ENCODE data around the gene PRLHR.
"Not testable (repeated sequence)": the region's sequence is repeated elsewhere in the genome, so short reads cannot be mapped to it uniquely, and the experiment has no call there.

Gene PRLHR
- total RNA-seq = 0 reads per million in 2 donors

GRCh38 chr10:118595598-118596425 is at the start of gene PRLHR:
Gene PRLHR (minus strand): TSS chr10:118595648. CDS start chr10:118595244, 404 bp downstream.
- no peak for DNase-seq

GRCh38 chr10:118642228-118642627 is 46.8 kb upstream of the PRLHR start:
- DNase-seq = no peak

GRCh38 chr10:118638680-118639079 is 43.2 kb upstream of the PRLHR start:
- DNase-seq = no peak

GRCh38 chr10:118635674-118636402 is 40.4 kb upstream of the PRLHR start:
- no peak for DNase-seq

- DNase-seq = no peak
Measured at GRCh38 chr10:118633786-118634185, 38.3 kb upstream of the PRLHR start.

GRCh38 chr10:118629211-118629610 is 33.8 kb upstream of the PRLHR start:
- no peak for DNase-seq

- no peak for DNase-seq
Measured at GRCh38 chr10:118628397-118628796, 32.9 kb upstream of the PRLHR start.

- DNase-seq = no peak
Measured at GRCh38 chr10:118626953-118627352, 31.5 kb upstream of the PRLHR start.

GRCh38 chr10:118625504-118625903 is 30.1 kb upstream of the PRLHR start:
- no peak for DNase-seq

- DNase-seq = no peak
Measured at GRCh38 chr10:118624747-118625146, 29.3 kb upstream of the PRLHR start.

GRCh38 chr10:118621304-118621942 is 26.0 kb upstream of the PRLHR start:
- DNase-seq = no peak

- not testable (repeated sequence) for DNase-seq
Measured at GRCh38 chr10:118613863-118614262, 18.4 kb upstream of the PRLHR start.

GRCh38 chr10:118610577-118610976 is 15.1 kb upstream of the PRLHR start:
- DNase-seq = no peak

- DNase-seq = no peak
Measured at GRCh38 chr10:118607768-118608354, 12.4 kb upstream of the PRLHR start.

GRCh38 chr10:118605694-118606093 is 10.2 kb upstream of the PRLHR start:
- DNase-seq = no peak

- DNase-seq = no peak
Measured at GRCh38 chr10:118596426-118597124, 1.1 kb upstream of the PRLHR start.

GRCh38 chr10:118595064-118595420 is 406 bp downstream of the PRLHR start:
- DNase-seq = no peak

GRCh38 chr10:118594392-118595063 is 920 bp downstream of the PRLHR start:
- DNase-seq = no peak

- no peak for DNase-seq
Measured at GRCh38 chr10:118592675-118593330, 2.6 kb downstream of the PRLHR start.

GRCh38 chr10:118590334-118590733 is 5.1 kb downstream of the PRLHR start:
- no peak for DNase-seq

GRCh38 chr10:118587881-118588651 is 7.4 kb downstream of the PRLHR start:
- DNase-seq = no peak

Data from T-helper 9 cell (primary cell).